Measurements from ENCODE around the gene PEX7.
"Not testable (repeated sequence)": the region's sequence is repeated elsewhere in the genome, so short reads cannot be mapped to it uniquely, and the experiment has no call there.

The PEX7 gene

GRCh38 chr6:136795996-136796395 is 26.4 kb upstream of the PEX7 start:
- no peak for DNase-seq (ENCODE audit: extremely low read depth, low read depth)
- TF ChIP-seq CTCF (IDR thresholded peaks at IDR 0.05; ENCODE audit: low read depth, low read length, missing control alignments) = no peak
- no peak overlapping the region for H3K4me3 ChIP-seq (replicated peaks; ENCODE audit: low read depth, low read length)

DNA sequence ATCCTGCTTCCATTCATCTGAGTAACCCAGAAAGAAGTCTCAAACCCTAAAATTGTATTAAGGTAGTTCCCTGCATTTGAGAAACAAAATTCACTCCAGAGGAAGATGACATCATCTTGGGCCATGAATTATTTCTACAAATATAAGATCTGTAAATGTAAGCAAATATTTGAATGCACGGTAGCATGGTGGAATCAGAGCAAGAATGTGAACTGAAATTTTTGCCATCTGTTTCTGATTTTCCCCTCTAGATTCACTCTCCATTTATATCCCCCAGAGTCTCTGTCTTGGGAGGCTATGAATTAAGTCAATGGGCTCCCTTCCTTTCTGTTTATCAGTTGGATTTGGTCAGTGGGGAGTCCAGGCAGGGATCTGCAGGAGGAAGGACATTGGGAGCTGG is 24.3 kb upstream of the PEX7 start:
- H3K4me3 ChIP-seq (replicated peaks; ENCODE audit: low read depth, low read length) = no peak overlapping the region
- TF ChIP-seq CTCF (IDR thresholded peaks at IDR 0.05; ENCODE audit: low read depth, low read length, missing control alignments) = no peak
- no peak for DNase-seq (ENCODE audit: extremely low read depth, low read depth)

- no peak for TF ChIP-seq CTCF (IDR thresholded peaks at IDR 0.05; ENCODE audit: low read depth, low read length, missing control alignments)
- no peak for DNase-seq (ENCODE audit: extremely low read depth, low read depth)
- H3K4me3 ChIP-seq (replicated peaks; ENCODE audit: low read depth, low read length) = no peak overlapping the region
Measured at GRCh38 chr6:136801581-136801980, 20.8 kb upstream of the PEX7 start.

- H3K4me3 ChIP-seq (replicated peaks; ENCODE audit: low read depth, low read length) = no peak overlapping the region
- DNase-seq (ENCODE audit: extremely low read depth, low read depth) = no peak
- TF ChIP-seq CTCF (IDR thresholded peaks at IDR 0.05; ENCODE audit: low read depth, low read length, missing control alignments) = no peak
Measured at GRCh38 chr6:136803608-136804007, 18.8 kb upstream of the PEX7 start.

DNA sequence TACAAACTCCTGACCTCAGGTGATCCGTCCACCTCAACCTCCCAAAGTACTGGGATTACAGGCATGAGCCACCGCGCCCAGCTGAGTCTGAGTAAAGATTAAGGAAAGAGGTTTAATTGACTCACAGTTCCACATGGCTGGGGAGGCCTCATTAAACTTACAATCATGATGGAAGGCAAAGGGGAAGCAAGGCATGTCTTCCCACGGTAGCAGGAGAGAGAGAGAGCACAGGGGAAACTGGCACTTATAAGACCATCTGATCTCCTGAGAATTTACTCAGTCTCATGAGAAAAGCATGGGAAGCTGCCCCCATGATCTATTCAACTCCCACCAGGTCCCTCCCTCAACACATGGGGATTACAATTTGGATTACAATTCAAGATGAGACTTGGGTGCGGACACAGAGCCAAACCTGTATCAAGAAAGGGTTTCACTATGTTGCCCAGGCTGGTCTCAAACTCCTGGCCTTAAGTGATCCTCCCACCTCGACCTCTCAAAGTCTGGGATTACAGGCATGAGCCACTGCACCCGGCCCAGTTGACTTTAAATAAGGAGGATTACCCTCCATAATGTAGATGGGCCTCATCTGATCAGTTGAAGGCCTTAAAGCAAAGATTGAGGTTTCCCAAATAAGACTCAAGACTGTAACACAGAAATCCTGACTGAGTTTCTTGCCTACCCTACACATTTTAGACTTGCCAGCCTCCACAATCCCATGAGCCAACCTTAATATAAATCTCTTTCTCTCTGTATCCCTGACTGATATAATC is 13.1 kb upstream of the PEX7 start:
- DNase-seq (ENCODE audit: extremely low read depth, low read depth) = no peak
- no peak overlapping the region for H3K4me3 ChIP-seq (replicated peaks; ENCODE audit: low read depth, low read length)
- no peak for TF ChIP-seq CTCF (IDR thresholded peaks at IDR 0.05; ENCODE audit: low read depth, low read length, missing control alignments)

DNA sequence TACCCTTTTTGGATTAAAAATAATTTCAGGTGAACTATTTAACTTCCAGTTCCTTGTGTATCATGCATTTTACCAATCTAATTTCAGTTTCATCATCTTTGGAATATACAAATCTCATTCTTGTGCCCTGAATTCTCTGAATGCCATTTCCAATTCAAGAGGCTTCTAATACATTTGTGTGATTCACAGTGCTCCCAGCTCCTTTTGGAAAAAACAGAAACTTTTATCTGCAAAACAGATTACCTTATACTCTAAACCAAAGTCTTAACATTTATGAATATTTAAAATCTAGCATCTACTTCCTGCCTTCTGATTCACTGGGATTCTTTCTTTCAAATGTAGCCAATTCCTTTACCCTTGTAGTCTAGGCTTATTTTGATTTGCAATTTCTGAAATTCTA is 11.1 kb upstream of the PEX7 start:
- TF ChIP-seq CTCF (IDR thresholded peaks at IDR 0.05; ENCODE audit: low read depth, low read length, missing control alignments) = no peak
- H3K4me3 ChIP-seq (replicated peaks; ENCODE audit: low read depth, low read length) = no peak overlapping the region
- no peak for DNase-seq (ENCODE audit: extremely low read depth, low read depth)

GRCh38 chr6:136812174-136812573 is 10.2 kb upstream of the PEX7 start:
- H3K4me3 ChIP-seq (replicated peaks; ENCODE audit: low read depth, low read length) = no peak overlapping the region
- DNase-seq (ENCODE audit: extremely low read depth, low read depth) = no peak
- TF ChIP-seq CTCF (IDR thresholded peaks at IDR 0.05; ENCODE audit: low read depth, low read length, missing control alignments) = no peak

GRCh38 chr6:136815608-136816007 is 6.8 kb upstream of the PEX7 start:
- not testable (repeated sequence) for H3K4me3 ChIP-seq (replicated peaks; ENCODE audit: low read depth, low read length); DNase-seq (ENCODE audit: extremely low read depth, low read depth)
